Measurements from ENCODE around the gene MAPK13.
"Not testable (repeated sequence)": the region's sequence is repeated elsewhere in the genome, so short reads cannot be mapped to it uniquely, and the experiment has no call there.

MAPK13 gene

GRCh38 chr6:36114798-36115408, 15.4 kb upstream of the MAPK13 start:
- no peak for DNase-seq (ENCODE audit: low read depth in 2 of 2)

- no peak for DNase-seq (ENCODE audit: low read depth in 2 of 2)
Observed at GRCh38 chr6:36115412-36115811, 14.9 kb upstream of the MAPK13 start.

- DNase-seq (ENCODE audit: low read depth in 2 of 2), result no peak
Observed at GRCh38 chr6:36116066-36116864, 14.0 kb upstream of the MAPK13 start.

- no peak for DNase-seq (ENCODE audit: low read depth in 2 of 2)
Observed at GRCh38 chr6:36116943-36117342, 13.4 kb upstream of the MAPK13 start.

GRCh38 chr6:36117658-36118549, 12.4 kb upstream of the MAPK13 start:
- DNase-seq (ENCODE audit: low read depth in 2 of 2), result no peak

GRCh38 chr6:36118550-36119107, 11.7 kb upstream of the MAPK13 start:
- DNase-seq (ENCODE audit: low read depth in 2 of 2), result no peak

- no peak for DNase-seq (ENCODE audit: low read depth in 2 of 2)
Observed at GRCh38 chr6:36119209-36119608, 11.1 kb upstream of the MAPK13 start.

GRCh38 chr6:36120018-36120417, 10.3 kb upstream of the MAPK13 start:
- no peak for DNase-seq (ENCODE audit: low read depth in 2 of 2)

- peak in 1 of 2 experiments; percentile 54 for DNase-seq (ENCODE audit: low read depth in 2 of 2)
Observed at GRCh38 chr6:36120539-36120938, 9.8 kb upstream of the MAPK13 start.

- peak in 1 of 2 experiments; percentile 49 for DNase-seq (ENCODE audit: low read depth in 2 of 2)
Observed at GRCh38 chr6:36120979-36121786, 9.1 kb upstream of the MAPK13 start.

- DNase-seq (ENCODE audit: low read depth in 2 of 2), result no peak
Observed at GRCh38 chr6:36121787-36122494, 8.4 kb upstream of the MAPK13 start.

GRCh38 chr6:36122495-36123269, 7.6 kb upstream of the MAPK13 start:
- DNase-seq (ENCODE audit: low read depth in 2 of 2), result no peak

- DNase-seq (ENCODE audit: low read depth in 2 of 2), result peak; percentile 70 to 83
Observed at GRCh38 chr6:36123270-36124139, 6.8 kb upstream of the MAPK13 start.

- DNase-seq (ENCODE audit: low read depth in 2 of 2), result not testable (repeated sequence)
Observed at GRCh38 chr6:36124346-36124745, 6.0 kb upstream of the MAPK13 start.

- no peak for DNase-seq (ENCODE audit: low read depth in 2 of 2)
Observed at GRCh38 chr6:36124881-36125280, 5.4 kb upstream of the MAPK13 start.

GRCh38 chr6:36125575-36125974, 4.7 kb upstream of the MAPK13 start:
- no peak for DNase-seq (ENCODE audit: low read depth in 2 of 2)

GRCh38 chr6:36126121-36126520, 4.2 kb upstream of the MAPK13 start:
- no peak for DNase-seq (ENCODE audit: low read depth in 2 of 2)

GRCh38 chr6:36126553-36127458, 3.5 kb upstream of the MAPK13 start:
- DNase-seq (ENCODE audit: low read depth in 2 of 2), result no peak

All from stimulated activated CD4-positive, alpha-beta T cell treated with anti-CD3 and anti-CD28 coated beads, Interleukin-12 subunit alpha, Interleukin-12 subunit beta, amount 100 ng/mL, for 24 hours (primary cell).